ENCODE results near the gene CES3.

GRCh38 chr16:66932076-66932475 lies 29.0 kb upstream of the CES3 start:
- TF ChIP-seq CTCF (conservative IDR thresholded peaks at IDR 0.05; ENCODE audit: low read length) (no peak), EZH2phosphoT487 (IDR thresholded peaks at IDR 0.05; ENCODE audit: borderline replicate concordance) (no peak)
